Suprapubic skin (tissue), 4 donors: ENCODE data around the gene C8B. TPM values are rescaled to one million over a fixed set of nuclear protein-coding genes. Genes with fewer than 3 reads are reported as not detected.

Experiments used
- DNase-seq, 2 donors: peaks; one replicate each; pipeline ENCODE4 v3.0.0-alpha.2; 2019; ENCODE audit warnings: low spot score in 2 of 2
- H3K27ac ChIP-seq: fragments of 200-600 bp; sonication (generic); one replicate; pipeline ENCODE4 v1.5.1; 2019
- H3K27me3 ChIP-seq: fragments of 200-600 bp; sonication (generic); one replicate; pipeline ENCODE4 v1.5.1; 2019
- H3K36me3 ChIP-seq: fragments of 200-600 bp; sonication (generic); one replicate; pipeline ENCODE4 v1.5.1; 2019
- H3K4me1 ChIP-seq: fragments of 200-600 bp; sonication (generic); one replicate; pipeline ENCODE4 v1.5.1; 2019
- H3K4me3 ChIP-seq: fragments of 200-600 bp; sonication (generic); one replicate; pipeline ENCODE4 v1.5.1; 2019; ENCODE audit warnings: mild to moderate bottlenecking
- H3K9me3 ChIP-seq: fragments of 200-600 bp; sonication (generic); one replicate; pipeline ENCODE4 v1.5.1; 2019
- EP300 ChIP-seq: sonication (generic); formaldehyde crosslinking; IDR thresholded peaks from one replicate; pipeline ENCODE4 v1.6.1; 2017; ENCODE audit warnings: antibody characterized with exemption
- POLR2A ChIP-seq, 2 donors: fragments of 450-650 bp; IDR thresholded peaks; one replicate each; pipeline ENCODE4 v1.6.1; 2017; ENCODE audit warnings: antibody characterized with exemption in 2 of 2, mild to moderate bottlenecking in 2 of 2, moderate library complexity in 2 of 2
- POLR2AphosphoS5 ChIP-seq, 3 donors: sonication (generic); formaldehyde crosslinking; IDR thresholded peaks; one replicate each; pipeline ENCODE4 v1.6.1; 2017; ENCODE audit warnings: antibody characterized with exemption in 3 of 3
- WGBS: methylation state at CpG from one replicate; pipeline ENCODE4 v1.1.5; 2018; 5-methylcytosine and 5-hydroxymethylcytosine counted together
- total RNA-seq, 4 donors: library from RNA; depleted of rRNA; stranded (reverse); fragments of >200 nt; gene quantifications; one replicate each; pipeline ENCODE4 v1.1.0, GENCODE V29; 2016
- TF ChIP-seq, protein P1 (sequence below), 2 donors: fragments of 200-600 bp in 1 of 2; fragments of 450-650 bp in 1 of 2; sonication (generic) in 1 of 2; IDR thresholded peaks; one replicate each; pipeline ENCODE4 v1.5.1; 2016 to 2019; ENCODE audit warnings: antibody characterized with exemption in 2 of 2, mild to moderate bottlenecking in 1 of 2, moderate library complexity in 1 of 2

The C8B gene
- total RNA-seq, 4 donors from 2014 or later, result not detected

DNA sequence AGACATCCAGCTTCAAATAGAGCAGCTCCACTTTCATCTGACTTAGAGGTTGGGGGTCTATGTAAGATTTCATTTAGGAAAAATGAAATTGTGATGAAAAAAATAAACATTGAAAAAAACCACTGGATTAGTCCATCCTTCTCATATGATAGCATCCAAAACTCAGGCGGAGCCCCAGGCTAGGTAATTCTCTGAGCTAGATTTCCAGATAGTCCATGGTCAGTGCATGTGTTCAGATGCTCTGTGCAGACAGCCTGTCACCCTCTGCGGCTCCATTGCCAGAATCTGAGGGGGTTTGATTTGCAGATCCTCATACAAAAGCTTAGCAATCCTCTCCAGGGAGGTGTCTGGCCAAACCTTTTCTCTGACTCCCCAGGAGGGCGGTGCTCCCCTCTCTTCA, 49.2 kb downstream of the C8B start:
- Histone ChIP-seq H3K27ac (no peak overlapping the region), H3K27me3 (no peaks in the 10 kb centered on the region), H3K4me3 (no peak overlapping the region), H3K4me1 (no peaks in the 10 kb centered on the region), H3K36me3 (no peaks in the 10 kb centered on the region), H3K9me3 (no peaks in the 10 kb centered on the region)
- no peak for TF ChIP-seq POLR2A (IDR thresholded peaks at IDR 0.05)
- no peak for TF ChIP-seq POLR2AphosphoS5 (IDR thresholded peaks at IDR 0.05)
- TF ChIP-seq, protein P1, sequence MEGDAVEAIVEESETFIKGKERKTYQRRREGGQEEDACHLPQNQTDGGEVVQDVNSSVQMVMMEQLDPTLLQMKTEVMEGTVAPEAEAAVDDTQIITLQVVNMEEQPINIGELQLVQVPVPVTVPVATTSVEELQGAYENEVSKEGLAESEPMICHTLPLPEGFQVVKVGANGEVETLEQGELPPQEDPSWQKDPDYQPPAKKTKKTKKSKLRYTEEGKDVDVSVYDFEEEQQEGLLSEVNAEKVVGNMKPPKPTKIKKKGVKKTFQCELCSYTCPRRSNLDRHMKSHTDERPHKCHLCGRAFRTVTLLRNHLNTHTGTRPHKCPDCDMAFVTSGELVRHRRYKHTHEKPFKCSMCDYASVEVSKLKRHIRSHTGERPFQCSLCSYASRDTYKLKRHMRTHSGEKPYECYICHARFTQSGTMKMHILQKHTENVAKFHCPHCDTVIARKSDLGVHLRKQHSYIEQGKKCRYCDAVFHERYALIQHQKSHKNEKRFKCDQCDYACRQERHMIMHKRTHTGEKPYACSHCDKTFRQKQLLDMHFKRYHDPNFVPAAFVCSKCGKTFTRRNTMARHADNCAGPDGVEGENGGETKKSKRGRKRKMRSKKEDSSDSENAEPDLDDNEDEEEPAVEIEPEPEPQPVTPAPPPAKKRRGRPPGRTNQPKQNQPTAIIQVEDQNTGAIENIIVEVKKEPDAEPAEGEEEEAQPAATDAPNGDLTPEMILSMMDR (IDR thresholded peaks at IDR 0.05), result no peak
- no peak for TF ChIP-seq EP300
- DNase-seq, result no peak
- 96% methylated on average over 3 of the region's 3 CpGs for WGBS

DNA sequence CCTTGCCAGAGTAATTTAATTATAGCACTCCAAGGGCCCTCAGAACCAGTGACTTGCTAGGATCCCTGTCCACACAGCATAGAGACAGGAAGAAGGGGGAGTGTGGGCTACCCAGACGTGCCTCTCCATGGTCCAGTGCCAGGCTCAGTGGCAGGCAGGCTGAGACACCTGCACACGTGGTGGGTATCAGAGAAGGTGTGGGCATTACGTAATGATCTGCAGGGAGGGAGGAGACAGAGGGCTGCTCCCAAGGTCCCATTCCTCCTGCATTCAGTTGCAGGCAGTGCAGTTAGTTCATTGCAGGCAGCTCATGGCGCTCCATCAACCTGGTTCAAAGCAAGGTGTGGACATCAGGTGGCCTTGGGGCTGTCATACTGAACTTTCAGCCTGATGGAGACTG, 49.9 kb downstream of the C8B start:
- 80% methylated on average over 1 of the region's 4 CpGs for WGBS
- H3K36me3 ChIP-seq, result no peaks in the 10 kb centered on the region
- no peaks in the 10 kb centered on the region for H3K27me3 ChIP-seq
- TF ChIP-seq, protein P1 (IDR thresholded peaks at IDR 0.05), result no peak
- no peak for TF ChIP-seq POLR2AphosphoS5 (IDR thresholded peaks at IDR 0.05)
- TF ChIP-seq POLR2A (IDR thresholded peaks at IDR 0.05), result no peak
- TF ChIP-seq EP300, result no peak
- no peak overlapping the region for H3K27ac ChIP-seq
- H3K9me3 ChIP-seq, result no peaks in the 10 kb centered on the region
- H3K4me3 ChIP-seq, result no peak overlapping the region
- DNase-seq, result no peak
- no peaks in the 10 kb centered on the region for H3K4me1 ChIP-seq

GRCh38 chr1:56912325-56912724, 53.5 kb downstream of the C8B start:
- WGBS, result 80% methylated on average over 2 of the region's 12 CpGs
- DNase-seq, result no peak
- H3K9me3 ChIP-seq, result no peaks in the 10 kb centered on the region
- H3K4me3 ChIP-seq, result no peak overlapping the region
- TF ChIP-seq, protein P1 (IDR thresholded peaks at IDR 0.05), result no peak
- TF ChIP-seq POLR2AphosphoS5 (IDR thresholded peaks at IDR 0.05) (no peak), EP300 (no peak), POLR2A (IDR thresholded peaks at IDR 0.05) (no peak)
- no peaks in the 10 kb centered on the region for H3K36me3 ChIP-seq
- H3K27me3 ChIP-seq, result no peaks in the 10 kb centered on the region
- H3K4me1 ChIP-seq, result no peaks in the 10 kb centered on the region
- H3K27ac ChIP-seq, result no peak overlapping the region

DNA sequence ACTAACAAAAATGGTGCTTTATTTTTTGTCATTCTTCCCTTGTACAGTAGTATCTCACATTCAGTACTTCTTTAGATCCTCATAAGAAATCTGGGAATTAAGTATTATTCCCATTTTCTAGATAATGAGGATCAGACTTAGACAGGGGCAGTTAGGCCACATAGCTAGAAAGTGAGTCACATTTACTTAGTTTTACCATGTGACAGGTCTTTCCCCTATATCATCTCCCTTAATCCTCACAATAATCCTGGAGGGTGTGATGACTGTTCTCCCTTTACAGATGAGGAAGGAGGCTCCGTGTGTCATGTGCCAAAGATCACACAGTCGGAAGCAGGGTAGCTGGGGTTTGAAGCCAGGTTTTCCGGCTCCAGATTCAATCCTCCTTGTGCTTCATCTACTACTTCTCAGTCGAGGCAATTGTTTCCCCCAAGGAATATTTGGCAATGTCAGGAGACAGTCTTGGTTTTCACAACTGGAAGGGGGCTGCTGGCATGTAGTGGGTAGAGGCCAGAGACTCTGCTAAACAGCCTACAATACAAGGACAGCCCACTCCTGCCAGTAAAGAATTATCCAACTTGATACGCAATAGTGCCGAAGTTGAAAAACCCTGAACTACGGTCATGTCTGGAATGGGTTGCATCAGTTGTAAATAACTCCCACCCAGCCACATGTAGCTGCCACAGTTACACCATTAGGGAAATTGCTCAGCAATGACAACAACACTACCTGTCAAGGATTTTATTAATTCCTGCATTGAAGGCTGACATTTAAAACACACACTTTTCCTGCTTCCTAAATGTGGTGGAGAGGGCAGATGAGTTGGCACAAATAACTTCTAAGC, 54.5 kb downstream of the C8B start:
- 81% methylated on average over 7 of the region's 7 CpGs for WGBS
- no peak for DNase-seq
- no peaks in the 10 kb centered on the region for H3K36me3 ChIP-seq
- H3K9me3 ChIP-seq, result no peaks in the 10 kb centered on the region
- no peak overlapping the region for H3K27ac ChIP-seq
- no peaks in the 10 kb centered on the region for H3K4me1 ChIP-seq
- no peaks in the 10 kb centered on the region for H3K27me3 ChIP-seq
- TF ChIP-seq POLR2A (IDR thresholded peaks at IDR 0.05), result no peak
- TF ChIP-seq, protein P1 (IDR thresholded peaks at IDR 0.05), result no peak
- TF ChIP-seq EP300, result no peak
- no peak for TF ChIP-seq POLR2AphosphoS5 (IDR thresholded peaks at IDR 0.05)
- no peak overlapping the region for H3K4me3 ChIP-seq

DNA sequence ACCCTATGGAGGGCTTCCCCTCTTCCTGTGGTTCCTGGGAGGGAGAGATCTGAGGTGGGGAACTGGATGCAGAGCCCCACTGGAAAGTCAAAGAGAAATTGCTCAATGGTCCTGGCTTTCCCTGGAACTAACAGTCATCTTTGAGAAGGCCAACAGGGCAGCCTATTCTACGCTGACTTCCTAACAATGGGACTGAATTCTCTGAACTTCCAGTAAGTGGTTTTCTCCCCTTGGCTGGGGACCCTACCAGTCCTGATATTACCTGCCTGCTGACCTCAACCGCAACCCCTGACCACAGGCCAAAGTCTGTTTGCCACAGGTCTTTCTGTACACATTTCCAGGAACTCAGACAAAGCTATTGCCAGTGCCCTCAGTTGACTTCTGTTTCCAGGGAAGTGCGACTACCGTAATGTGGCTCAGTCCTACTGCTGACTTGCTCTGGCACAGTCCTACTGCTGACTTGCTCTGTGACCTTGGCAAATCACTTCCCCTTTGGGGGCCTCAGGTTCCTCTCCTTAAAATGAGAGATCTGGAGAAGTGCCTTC, 55.3 kb downstream of the C8B start:
- Histone ChIP-seq H3K4me3 (no peak overlapping the region), H3K27me3 (no peaks in the 10 kb centered on the region), H3K9me3 (no peaks in the 10 kb centered on the region), H3K36me3 (no peaks in the 10 kb centered on the region), H3K27ac (no peak overlapping the region), H3K4me1 (no peaks in the 10 kb centered on the region)
- 85% methylated on average over 4 of the region's 4 CpGs for WGBS
- TF ChIP-seq POLR2AphosphoS5 (IDR thresholded peaks at IDR 0.05) (no peak), EP300 (no peak), POLR2A (IDR thresholded peaks at IDR 0.05) (no peak)
- TF ChIP-seq, protein P1 (IDR thresholded peaks at IDR 0.05), result no peak
- DNase-seq, result no peak
